Stimulated activated CD4-positive, alpha-beta T cell treated with anti-CD3 and anti-CD28 coated beads, Interleukin-4, amount 100 ng/mL, for 4 hours (primary cell): Measurements from ENCODE around the gene BICDL2.
A peak's percentile ranks its signal among the peaks of the same experiment; 100 is the strongest.

Experiments
- DNase-seq, 2 experiments: peaks; one replicate each; pipeline ENCODE4 v3.0.0-alpha.2; 2020

The BICDL2 gene

DNA sequence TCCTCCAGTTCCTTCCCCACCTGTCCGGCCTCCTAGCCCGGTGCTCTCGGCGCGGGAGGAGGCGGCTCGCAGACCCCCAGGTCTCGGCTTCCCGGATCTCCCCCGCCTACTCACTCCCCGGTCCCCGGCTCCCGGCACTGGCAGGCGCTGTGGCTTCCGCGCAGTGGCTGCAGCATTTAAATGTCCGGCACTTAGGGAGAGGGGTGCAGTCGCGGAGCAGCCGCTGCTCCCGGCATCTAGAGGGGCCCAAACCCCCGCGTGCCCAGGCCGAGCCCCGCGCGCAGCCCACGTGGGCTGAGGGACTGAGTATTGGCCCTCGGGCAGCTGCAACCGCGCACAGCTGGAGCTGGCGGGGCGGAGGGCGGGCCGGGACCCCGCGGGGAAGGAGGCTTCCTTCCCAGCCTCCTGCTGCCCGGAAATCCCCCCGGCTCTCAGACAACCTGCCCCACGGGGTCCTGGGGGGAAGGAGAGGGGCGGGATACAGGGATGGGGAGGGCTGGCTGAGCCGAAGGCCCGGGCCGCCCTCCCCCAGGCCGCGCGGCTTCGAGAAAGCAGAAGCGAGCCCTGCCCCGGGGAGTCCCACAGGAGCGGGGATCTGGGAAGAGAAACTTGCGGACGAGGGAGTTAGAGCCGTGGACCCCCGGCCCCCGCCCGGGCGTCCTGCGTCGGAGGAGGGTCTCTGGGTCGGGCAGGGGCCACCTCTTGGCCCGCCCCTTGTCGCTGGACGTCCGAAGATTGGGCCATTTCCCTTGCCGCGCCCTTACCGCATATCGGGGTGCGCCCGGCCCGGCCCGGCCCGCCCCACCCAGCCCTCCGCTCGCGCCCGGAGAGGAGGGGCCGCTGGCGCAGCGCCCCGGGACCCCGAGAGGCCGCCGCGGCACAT lies 9.3 kb upstream of the BICDL2 start, which contains the start of gene MMP25:
Gene MMP25, plus strand, starts transcription at position 804 of the 883 bp plus-strand sequence. CDS start 357 bp downstream, outside the sequence.
- no peak for DNase-seq

DNA sequence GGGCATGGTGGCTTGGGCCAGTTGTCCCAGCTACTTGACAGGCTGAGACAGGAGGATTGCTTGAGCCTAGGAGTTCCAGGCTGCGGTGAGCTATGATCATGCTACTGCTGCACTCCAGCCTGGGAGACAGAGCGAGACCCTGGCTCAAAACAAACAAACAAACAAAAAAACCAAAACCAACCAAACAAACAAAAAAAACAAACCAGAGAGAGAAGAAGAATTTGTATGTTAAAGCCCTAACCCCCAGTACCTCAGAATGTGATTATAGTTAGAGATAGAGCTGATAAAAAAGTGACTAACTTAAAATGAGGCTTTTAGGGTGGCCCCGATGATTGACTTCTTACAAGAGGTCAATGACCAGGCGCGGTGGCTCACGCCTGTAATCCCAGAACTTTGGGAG lies 8.0 kb upstream of the BICDL2 start:
- DNase-seq: no peak

DNA sequence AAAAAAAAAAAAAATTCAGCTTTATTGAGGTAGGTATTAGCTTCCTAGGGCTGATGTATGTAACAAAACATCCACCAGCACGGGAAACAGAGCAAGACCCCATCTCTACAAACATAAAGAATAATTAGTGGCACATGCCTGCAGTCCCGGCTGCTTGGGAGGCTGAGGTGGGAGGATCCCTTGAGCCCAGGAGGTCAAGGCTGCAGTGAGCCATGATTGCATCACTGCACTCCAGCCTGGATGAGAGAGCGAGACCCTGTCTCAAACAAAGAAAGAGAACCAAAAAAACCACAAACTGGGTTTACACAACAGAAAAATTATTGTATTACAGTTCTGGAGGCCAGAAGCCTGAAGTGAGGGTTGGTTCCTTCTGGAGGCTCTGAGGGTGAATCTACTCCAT lies 5.6 kb upstream of the BICDL2 start:
- DNase-seq: no peak

DNA sequence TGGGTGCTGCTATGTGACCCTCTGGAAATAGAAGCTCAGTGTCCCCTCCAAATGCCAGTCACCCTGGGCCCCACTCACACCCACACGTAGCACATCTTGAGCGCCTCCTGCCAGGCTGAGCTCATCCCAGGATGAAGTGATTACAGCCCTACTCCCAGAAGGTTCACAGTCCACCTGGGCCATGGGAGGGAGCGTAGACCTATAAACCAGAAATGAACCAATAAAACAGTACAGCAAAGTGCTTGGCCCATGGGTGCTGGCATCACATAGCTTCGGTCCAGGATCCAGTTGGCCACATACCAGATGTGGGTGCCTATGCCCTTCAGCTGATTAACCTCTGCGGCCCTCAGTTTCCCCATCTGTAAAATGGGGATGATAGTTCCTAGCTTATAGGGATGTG lies 2.2 kb upstream of the BICDL2 start:
- no peak for DNase-seq

DNA sequence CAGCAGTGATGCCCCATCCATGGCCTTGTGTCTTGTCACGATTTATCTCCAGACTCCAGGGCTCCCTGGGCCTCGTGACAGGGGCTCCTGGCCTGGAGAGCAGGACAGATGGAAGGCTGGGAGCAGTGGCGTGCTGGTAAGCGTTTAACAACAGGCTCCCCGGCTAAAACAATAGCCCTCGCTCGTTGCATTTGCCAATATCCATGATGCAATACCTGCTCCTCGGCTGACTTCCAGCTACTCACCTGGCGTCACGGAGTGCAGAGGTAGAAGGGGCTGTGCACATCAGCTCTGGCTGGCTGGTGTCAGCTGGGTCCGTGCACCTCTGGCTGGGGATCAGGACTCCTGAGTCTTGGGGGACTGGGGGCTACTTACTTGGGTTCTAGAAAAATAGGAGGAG lies 1.5 kb upstream of the BICDL2 start:
- no peak for DNase-seq

DNA sequence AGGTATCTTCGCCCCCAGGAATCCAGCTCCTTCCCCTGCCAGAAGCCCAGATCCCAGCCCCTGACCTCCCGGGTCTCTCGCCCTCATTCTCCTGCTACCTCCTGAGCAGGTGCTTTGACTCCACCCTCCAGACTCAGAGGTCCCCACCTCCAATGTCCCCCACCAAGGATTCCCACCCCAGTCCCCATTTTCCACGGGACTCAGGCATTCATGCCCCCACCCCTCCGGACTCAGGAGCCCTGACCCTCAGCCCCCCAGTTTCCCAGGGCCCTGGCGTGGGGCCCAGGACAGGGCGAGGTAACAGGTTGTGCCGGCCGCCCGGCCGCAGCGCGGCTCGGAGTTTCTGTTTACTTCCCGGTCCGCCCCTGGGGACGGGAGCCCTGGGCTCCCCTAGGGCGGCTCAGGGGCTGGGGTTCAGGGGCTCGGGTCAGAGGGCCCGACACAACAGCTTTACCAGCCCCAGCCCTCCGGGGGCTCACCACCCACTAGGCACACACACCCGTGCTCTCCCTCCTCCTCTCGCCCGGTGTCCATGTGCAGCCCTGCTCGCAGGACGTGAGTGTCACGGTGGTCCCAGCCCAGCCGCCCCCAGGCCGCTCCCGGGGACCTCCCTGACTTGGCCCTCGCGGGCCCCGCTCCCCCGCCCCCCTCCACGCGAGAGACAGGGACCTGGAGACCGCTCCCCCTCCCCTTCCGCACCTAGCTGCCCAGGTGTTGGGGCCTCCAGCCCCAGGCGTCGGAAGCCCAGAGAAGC lies 595 bp downstream of the BICDL2 start:
- DNase-seq: no peak

DNA sequence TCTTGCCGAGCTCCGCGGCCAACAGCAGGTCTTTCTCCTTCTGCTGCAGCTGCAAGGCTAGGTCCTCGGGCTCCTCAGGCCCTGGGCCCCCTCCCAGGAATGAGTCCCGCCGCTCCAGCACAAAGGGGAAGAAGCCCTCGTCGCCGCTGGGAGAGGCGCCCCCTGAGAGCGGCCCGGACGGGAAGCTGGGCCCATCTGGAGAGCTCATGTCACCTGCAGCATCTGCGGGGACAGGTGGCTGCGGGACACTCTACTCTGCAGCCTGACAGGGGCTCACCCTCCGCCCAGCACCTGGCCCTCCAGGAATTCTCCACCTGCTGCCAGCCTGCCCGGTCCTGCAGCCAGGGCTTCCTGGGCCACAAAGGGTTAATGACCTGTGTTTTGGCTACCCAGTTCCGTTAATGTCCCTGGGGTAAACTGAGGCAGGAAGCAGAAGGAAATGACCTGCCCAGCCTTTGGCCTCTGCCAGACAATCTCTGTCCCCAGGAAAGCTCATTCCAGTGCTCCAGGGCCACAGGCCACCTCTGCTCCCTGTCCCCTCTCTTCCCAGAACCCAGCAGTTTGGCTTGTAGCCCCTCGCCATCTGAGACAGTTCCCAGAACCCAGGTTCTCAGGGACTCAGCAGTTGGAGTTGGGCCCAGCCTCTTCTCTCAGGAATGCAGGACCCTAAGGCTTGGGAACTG lies 1.3 kb downstream of the BICDL2 start:
- no peak for DNase-seq

DNA sequence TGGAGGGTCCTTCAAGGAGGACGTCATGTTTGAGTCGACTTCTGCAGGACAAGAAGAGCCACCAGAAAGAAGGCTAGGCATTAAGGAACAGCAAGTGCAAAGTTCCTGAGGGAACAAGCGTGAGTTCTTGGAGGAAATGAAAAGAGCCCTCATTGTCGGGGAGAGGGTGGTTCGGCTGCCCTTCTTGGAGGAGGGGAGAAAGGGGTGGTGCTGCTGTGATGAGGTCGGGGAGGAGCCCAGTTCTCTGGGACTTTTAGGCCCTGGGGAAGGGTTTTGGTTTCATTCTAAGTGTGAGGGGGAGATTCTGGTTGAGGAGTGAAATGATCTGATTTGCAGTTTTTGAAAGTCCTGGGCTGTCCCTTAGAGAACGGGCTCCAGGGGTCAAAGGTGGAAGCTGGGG lies 4.1 kb downstream of the BICDL2 start:
- DNase-seq: no peak

DNA sequence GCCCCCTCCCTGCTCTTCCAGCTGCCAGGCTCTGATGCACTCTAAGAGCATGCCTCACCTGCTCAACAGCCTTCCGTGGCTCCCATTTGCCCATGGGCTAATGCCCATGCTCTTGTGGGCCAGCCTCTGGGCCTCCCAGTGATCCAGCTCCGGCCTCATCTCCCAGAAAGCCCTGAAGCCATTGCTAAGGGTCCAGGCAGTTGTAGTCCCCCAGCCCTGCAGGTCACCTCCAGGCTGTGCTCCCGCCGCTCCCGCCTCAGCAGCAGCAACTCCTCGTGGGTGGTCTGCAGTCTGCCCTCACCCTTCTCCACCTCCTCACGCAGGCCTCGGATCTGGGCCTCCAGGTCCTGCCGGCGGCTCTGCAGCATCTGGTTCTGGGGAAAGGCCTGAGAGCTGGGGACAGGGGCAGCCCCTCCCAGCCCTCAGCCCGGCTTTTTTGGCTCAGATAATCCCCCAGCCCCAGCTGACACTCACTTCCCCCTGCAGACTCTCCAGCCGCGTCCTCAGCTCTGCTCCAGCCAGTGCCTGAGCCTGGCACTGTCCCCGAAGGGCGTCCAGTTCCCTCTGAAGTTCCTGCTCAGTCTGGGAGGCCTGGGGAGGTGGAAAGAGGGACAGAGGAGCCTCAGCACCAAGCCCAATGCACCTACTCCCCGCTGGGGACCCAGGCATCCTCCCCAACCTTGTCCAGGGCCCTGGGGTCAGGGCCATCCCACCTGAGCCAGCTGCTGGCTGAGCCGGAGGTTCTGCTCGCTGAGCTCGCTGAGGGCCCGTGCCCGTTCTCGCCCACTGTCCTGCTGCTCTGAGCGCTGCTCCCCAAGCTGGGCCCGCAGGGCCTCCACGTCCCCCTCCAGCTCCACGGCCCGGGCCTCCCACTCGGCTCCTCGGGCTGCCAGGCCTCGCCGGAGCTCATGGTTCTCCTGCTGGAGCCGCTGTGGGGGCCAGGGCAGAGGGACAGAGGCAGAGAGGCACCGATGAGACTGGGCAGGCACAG lies 6.2 kb downstream of the BICDL2 start:
- DNase-seq: no peak

DNA sequence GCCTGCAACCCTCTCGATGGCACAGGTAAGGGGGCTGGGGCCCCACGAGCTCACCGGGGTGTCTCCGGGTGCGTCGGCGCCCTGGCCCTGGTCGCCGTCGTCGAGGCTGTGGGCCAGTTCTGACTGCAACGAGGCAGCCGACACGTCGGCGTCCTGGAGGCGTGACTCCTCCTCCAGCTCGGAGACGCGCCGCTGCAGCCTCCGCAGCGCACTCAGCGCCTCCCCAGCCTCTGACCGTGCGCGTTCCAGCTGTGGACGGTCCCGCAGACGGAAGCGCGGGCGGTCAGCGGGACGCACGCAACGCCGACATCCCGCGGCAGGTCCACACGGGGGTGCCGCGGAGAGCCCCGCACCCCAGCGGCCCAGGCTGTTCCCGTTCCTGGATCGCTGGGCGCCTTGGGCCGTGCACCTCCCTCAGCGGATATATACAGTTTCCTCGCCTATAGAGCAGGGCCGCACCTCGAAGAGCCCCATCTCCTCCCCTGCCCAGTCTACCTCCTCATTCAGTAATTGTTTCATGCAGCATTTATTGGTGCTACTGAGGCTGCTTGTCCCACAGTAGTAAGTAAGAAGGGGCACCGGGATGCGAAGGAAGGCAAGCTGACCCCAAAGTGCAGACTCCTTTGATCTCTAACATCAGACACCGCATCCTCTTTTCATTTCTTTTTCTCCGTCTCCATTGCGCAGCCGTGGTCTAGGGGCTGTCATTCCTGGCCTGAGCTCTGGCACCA lies 7.1 kb downstream of the BICDL2 start:
- DNase-seq: peak; percentile 39 to 45

DNA sequence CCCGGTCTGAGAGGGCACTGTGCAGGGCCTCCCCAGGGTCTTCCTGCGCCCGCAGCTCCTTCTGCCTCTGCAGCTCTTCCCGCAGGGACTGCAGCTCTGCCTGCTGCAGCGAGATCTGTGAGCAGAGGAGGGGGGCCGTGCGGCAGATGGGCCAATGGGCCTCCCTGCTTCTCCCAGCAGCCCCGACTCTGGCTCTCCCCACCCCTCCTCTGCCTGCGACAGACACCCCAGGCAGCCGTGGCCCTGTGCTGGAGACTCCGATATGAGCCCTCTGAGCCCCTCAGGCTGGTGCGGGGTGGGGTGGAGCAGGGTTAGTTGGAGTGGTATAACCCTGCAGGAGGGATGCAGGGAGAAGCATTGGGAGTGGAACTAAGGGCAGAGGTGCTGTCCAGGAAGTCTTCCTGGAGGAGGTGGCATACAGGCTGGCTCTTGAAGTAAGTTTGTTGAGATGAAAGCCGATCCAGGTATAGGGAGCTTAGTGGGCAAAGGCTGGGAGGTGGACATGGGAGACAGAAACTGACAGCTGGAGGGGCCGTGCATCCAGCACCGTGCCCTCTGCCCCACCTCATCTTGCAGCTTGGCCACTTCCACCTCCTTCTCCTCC lies 7.9 kb downstream of the BICDL2 start:
- no peak for DNase-seq

DNA sequence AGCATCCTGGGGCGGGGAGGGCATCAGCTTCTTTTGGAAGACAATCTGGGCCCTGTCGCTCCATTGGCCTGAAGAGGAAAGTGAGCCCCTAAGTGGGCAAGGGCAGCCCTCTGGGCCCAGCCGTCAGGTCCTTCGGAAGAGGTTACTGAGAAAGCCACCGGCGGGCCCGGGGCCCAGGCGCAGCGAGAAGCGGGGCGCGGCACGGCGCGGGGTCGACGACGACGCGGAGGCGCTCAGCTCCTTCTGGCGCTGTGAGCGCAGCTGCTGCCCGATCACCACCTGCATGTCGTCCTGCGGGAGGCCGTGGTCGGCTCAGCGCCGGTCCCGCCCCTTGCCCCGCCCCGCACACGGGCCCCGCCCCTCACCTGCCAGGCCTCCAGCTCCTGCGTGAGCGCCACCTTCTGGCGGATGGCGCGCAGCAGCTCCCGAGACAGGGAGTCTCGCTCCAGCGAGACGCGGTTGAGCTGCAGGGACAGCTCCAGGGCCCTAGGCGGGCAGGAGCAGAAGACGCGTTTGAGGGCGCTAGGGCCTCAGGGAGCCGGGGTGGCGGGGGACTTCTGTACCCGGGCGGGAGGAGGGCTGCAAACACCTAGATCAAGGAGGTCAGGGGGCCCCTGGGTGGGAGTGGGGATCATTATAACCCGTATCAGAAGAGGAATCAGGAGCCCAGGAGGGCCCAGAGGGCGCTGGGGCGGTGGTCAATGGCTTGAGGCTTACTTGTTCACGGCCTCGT lies 8.6 kb downstream of the BICDL2 start:
- DNase-seq: peak; percentile 78 to 92

DNA sequence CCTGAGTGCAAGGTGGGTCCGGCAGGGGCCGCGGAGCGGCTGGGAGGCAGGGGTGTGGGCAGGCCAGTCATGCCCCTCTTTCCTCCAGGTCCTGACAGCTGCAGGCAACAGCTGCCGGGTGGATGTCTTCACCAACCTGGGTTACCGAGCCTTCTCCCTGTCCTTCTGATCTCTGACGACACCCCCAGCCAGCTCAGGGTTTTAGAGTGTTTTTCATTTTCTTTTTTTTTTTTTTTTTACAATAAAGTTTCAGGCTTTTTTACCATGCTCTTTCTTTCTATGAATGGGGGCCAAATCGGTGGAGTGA lies 9.3 kb downstream of the BICDL2 start:
- no peak for DNase-seq

DNA sequence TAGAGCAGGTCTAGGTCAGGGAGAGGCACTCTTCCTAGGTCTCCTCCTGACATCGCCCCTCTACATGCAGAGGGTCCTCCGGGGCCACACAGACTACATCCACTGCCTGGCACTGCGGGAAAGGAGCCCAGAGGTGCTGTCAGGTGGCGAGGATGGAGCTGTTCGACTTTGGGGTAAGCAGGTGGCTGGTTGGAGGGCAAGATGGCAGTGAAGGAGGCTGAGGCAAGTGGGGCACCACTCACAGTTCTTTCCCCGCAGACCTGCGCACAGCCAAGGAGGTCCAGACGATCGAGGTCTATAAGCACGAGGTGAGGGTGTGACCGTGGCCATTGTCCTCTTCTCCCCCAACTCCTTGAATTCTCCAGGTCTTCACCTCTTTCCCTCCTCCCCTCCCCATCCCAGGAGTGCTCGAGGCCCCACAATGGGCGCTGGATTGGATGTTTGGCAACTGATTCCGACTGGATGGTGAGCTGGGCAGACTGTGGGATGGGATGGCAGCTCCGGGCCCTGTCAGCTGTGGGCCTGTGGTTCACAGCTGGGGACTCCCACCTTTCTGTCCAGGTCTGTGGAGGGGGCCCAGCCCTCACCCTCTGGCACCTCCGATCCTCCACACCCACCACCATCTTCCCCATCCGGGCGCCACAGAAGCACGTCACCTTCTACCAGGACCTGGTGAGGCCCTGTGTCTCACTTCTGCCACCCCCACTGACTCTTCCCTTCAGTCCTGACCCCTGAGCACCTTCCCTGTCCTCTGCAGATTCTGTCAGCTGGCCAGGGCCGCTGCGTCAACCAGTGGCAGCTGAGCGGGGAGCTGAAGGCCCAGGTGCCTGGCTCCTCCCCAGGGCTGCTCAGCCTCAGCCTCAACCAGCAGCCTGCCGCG lies 9.9 kb downstream of the BICDL2 start:
- no peak for DNase-seq

DNA sequence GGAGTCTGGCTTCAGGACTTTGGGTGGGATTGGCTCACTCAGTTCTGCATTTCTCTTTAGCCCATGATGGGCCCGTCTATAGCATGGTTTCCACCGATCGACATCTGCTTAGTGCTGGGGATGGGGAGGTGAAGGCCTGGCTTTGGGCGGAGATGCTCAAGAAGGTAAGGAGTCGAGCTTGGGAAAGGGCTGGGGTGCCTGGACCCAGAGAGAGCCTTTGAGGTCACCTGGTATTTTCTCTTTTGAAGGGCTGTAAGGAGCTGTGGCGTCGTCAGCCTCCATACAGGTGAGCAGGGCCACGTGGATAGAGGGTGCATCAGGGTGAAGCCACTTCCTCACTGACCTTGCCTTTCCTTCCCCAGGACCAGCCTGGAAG lies 10.8 kb downstream of the BICDL2 start:
- DNase-seq: no peak

DNA sequence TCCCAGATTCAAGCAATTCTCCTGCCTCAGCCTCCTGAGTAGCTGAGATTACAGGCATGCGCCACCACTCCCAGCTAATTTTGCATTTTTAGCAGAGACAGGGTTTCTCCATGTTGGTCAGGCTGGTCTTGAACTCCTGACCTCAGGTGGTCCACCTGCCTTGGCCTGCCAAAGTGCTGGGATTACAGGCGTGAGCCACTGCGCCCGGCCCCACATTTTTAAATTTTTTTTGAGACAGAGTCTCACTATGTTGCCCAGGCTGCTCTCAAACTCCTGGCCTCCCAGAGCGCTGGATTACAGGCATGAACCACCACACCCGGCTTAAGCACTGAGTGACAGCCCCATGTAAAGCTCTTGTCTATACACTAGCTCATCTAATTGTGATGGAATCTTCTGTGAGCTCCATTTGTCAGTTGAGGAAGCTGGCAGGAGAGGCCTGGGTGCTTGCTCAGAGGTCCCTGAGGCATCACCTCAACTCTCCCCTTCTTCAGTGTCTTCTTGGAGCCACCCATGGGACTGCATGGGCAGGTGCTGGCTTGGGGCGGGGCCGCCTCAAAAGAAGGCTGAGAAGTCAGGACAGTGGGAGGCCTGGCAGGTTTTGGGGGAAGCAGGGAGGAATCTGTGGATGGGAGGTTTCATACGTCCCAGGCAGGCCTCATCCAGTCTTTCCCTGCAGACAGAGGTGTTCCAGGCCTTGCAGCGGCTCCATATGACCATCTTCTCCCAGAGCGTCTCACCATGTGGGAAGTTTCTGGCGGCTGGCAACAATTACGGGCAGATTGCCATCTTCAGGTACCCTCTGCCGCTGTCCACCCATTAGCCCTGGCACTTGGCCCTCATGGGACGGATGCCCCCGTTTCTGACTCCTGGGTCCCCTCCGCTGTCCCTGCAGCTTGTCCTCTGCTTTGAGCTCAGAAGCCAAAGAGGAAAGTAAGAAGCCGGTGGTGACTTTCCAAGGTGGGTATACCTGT lies 11.4 kb downstream of the BICDL2 start:
- no peak for DNase-seq

DNA sequence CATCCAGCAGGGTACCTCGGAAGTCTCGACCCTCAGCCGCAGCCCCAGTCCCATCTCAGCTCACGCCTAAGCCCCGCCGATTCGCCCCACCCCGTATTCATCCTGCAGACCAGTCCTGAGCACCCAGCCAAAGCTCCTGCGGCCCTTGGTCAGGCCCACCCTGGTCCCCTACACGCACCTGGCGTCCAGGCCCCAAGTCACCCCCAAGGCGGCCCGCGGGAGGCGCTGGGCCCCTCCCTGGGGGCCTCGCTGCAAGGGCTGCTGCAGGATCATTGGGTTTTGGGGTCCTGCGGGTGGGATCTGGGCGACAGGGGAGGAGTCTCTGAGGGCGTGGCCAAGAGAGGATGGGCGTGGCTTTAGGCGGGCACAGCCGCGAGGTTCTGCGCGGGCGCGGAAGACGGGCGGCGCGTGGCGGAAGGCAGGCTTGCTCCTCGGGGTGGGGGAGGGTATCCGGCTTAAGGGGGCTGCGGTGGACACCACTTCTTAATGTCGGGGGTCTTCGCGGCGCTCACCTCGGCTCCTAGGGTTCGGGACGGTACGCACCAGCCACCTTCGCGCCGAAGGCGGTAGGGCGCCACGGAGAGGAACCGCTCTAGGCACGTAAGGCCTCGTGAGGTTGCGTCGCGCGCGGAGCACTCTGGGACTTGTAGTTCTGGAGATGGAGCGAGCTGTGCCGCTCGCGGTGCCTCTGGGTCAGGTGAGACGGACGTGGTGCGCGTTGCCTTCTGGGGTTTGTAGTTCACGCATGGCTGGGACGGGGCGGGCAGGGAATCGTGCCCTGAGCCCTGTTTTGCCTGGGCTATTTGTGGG lies 12.9 kb downstream of the BICDL2 start, which contains the start of the genes HCFC1R1 and THOC6:
Gene HCFC1R1, minus strand, starts transcription at position 274 of the 810 bp plus-strand sequence. Its CDS starts 1 bp downstream, at position 273.
Gene THOC6, plus strand, starts transcription at position 367 of the 810 bp plus-strand sequence. Its CDS starts 292 bp downstream, at position 659.
- DNase-seq: peak; percentile 93 to 96
